Measurements from ENCODE around the gene DNAJC13. TPM values are rescaled to one million over a fixed set of nuclear protein-coding genes. Genes with fewer than 3 reads are reported as not detected.

The DNAJC13 gene
- total and polyA plus RNA-seq, 2 of the 8 experiments (the other 6 are each of a cell fraction or from before 2014, with no cell fraction given): 7.9 to 28.8 TPM

GRCh38 chr3:132530624-132531023 is 113.3 kb downstream of the DNAJC13 start:
- Histone ChIP-seq H3K4me2 (ENCODE audit: insufficient read depth in 1 of 2, low read depth in 2 of 2, low read length in 2 of 2) (no peak overlapping the region), H2BK15ac (ENCODE audit: low read length) (no peak overlapping the region), H3K9me3 (ENCODE audit: insufficient read depth in 2 of 2, low read depth in 1 of 2, low read length in 1 of 2) (no peaks in the 10 kb centered on the region), H3K56ac (replicated peaks; ENCODE audit: insufficient read length, low read depth, low read length) (no peak overlapping the region), H2AFZ (ENCODE audit: low read length) (no peak overlapping the region), H4K20me1 (replicated peaks in 1 of 2; ENCODE audit: control insufficient read depth in 1 of 2, insufficient read depth in 2 of 2, low read length in 2 of 2) (peaks cover 0 to 2% of the 10 kb centered on the region in 2 experiments), H2BK120ac (replicated peaks; ENCODE audit: low read depth, low read length) (no peak overlapping the region), H4K5ac (ENCODE audit: insufficient read length, low read depth, low read length) (no peak overlapping the region), H3K9ac (replicated peaks in 1 of 4; ENCODE audit: extremely low read depth in 1 of 4, low read depth in 3 of 4, low read length in 3 of 4) (no peak overlapping the region), H2BK5ac (ENCODE audit: low read depth, low read length) (no peak overlapping the region), H4K8ac (ENCODE audit: extremely low read depth, insufficient read depth, low read length) (no peak overlapping the region), H3K23me2 (ENCODE audit: low read depth, low read length) (no peaks in the 10 kb centered on the region), H2BK20ac (ENCODE audit: low read length) (no peak overlapping the region), H3K4ac (replicated peaks; ENCODE audit: insufficient read length, low read depth, low read length) (no peak overlapping the region), H2BK12ac (ENCODE audit: low read depth, low read length) (no peak overlapping the region), H3K14ac (ENCODE audit: insufficient read length) (no peak overlapping the region), H3K4me1 (replicated peaks in 1 of 4; ENCODE audit: control insufficient read depth in 3 of 4, insufficient read depth in 4 of 4, low read length in 3 of 4) (no peaks in the 10 kb centered on the region), H4K91ac (replicated peaks; ENCODE audit: insufficient read length, low read length) (no peak overlapping the region), H3K18ac (ENCODE audit: extremely low read depth, low read length) (no peak overlapping the region), H3K79me2 (ENCODE audit: control insufficient read depth in 1 of 2, insufficient read depth in 2 of 2, low read length in 2 of 2) (no peaks in the 10 kb centered on the region), H3K23ac (ENCODE audit: insufficient read length) (no peak overlapping the region), H3K79me1 (ENCODE audit: low read depth, low read length) (no peaks in the 10 kb centered on the region), H3K4me3 (ENCODE audit: extremely low read depth in 1 of 4, insufficient read depth in 2 of 4, low read depth in 3 of 4, low read length in 4 of 4) (no peak overlapping the region), H2AK5ac (ENCODE audit: low read depth, low read length) (no peak overlapping the region), H3K36me3 (ENCODE audit: control insufficient read depth in 2 of 4, insufficient read depth in 4 of 4, low read length in 3 of 4) (peaks cover 4 to 38% (median 25%) of the 10 kb centered on the region in 4 experiments; a peak in 6 of 8 replicates), H3K27me3 (replicated peaks in 1 of 4; ENCODE audit: control insufficient read depth in 3 of 4, extremely low read depth in 1 of 4, insufficient read depth in 3 of 4, low read length in 3 of 4) (no peaks in the 10 kb centered on the region), H3K27ac (ENCODE audit: low read depth, low read length) (no peak overlapping the region)
- 81% methylated on average over 3 of the region's 3 CpGs; no CpG with 5 or more reads in 1 of the 2 experiments for WGBS, 2 experiments (ENCODE audit: extremely low coverage in 1 of 2, insufficient coverage in 1 of 2, insufficient read length in 1 of 2, insufficient replicate concordance in 2 of 2, low coverage in 1 of 2, low lambda C conversion rate in 2 of 2, missing lambda C conversion rate in 1 of 2)
- DNase-seq (ENCODE audit: low read depth in 1 of 2, low spot score in 2 of 2): no peak
- CTCF ChIA-PET (ENCODE audit: partially characterized antibody): interaction anchor here (0.8 to 1.2 kb wide), 3 partner anchors 9 to 273 kb away, joined by 3 to 4 read pairs (median 3); no protein-coding TSS in a partner anchor
- POLR2A ChIA-PET (ENCODE audit: partially characterized antibody): no interaction called here
- no peak for FAIRE-seq
- TF ChIP-seq EP300 (IDR thresholded peaks at IDR 0.05; ENCODE audit: borderline replicate concordance in 1 of 2, low read depth in 2 of 2, low read length in 2 of 2) (no peak), RAD21 (IDR thresholded peaks at IDR 0.05 in 1 of 2, conservative IDR thresholded peaks at IDR 0.05 in 1 of 2; ENCODE audit: low read depth in 2 of 2, low read length in 2 of 2) (no peak), FOSL1 (IDR thresholded peaks at IDR 0.05; ENCODE audit: insufficient read depth, low read depth, low read length) (no peak), EGR1 (IDR thresholded peaks at IDR 0.05; ENCODE audit: borderline replicate concordance, low read depth, low read length) (no peak), RXRA (IDR thresholded peaks at IDR 0.05; ENCODE audit: insufficient read depth, low read depth, low read length) (no peak), NRF1 (IDR thresholded peaks at IDR 0.05; ENCODE audit: low read depth, low read length) (no peak)
